ENCODE data around the gene TMEM117.

TMEM117 gene

DNA sequence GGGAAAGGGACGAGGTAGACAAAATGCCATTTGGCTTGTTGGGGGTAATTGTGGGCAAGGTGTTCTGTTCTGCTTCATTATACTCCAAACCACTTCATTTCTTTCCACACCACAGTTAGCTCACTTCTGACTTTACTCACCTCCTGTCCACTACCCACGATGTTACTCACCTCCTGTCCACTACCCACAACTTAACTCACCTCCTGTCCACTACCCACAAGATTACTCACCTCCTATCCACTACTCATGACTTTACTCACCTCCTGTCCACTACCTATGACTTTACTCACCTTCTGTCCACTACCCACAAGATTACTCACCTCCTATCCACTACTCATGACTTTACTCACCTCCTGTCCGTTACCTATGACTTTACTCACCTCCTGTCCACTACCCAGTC is 19.7 kb upstream of the TMEM117 start:
- no peak overlapping the region for H3K18ac ChIP-seq (ENCODE audit: low read length)
- no peak for DNase-seq
- no peak overlapping the region for H2AFZ ChIP-seq (ENCODE audit: insufficient read depth, low read length, poor library complexity)

GRCh38 chr12:43824207-43824775 is 11.6 kb upstream of the TMEM117 start:
- no peak for DNase-seq
- Histone ChIP-seq H2AK5ac (ENCODE audit: low read length) (no peak overlapping the region), H3K4me1 (ENCODE audit: control insufficient read depth in 1 of 2, insufficient read depth in 2 of 2, low read length in 2 of 2) (peaks cover 0 to 3% of the 10 kb centered on the region in 2 experiments), H2AFZ (ENCODE audit: insufficient read depth, low read length, poor library complexity) (no peak overlapping the region), H2BK120ac (ENCODE audit: insufficient read depth, low read length, poor library complexity) (no peak overlapping the region), H3K14ac (ENCODE audit: low read length) (no peak overlapping the region), H3K4me3 (ENCODE audit: low read depth, low read length) (no peak overlapping the region), H4K12ac (ENCODE audit: low read depth, low read length) (no peak overlapping the region), H4K91ac (ENCODE audit: low read depth, low read length) (no peak overlapping the region), H2BK12ac (ENCODE audit: low read length) (no peak overlapping the region), H3K9ac (ENCODE audit: low read length) (no peak overlapping the region), H2BK5ac (ENCODE audit: low read depth, low read length, poor library complexity) (no peak overlapping the region), H3K36me3 (ENCODE audit: control insufficient read depth in 1 of 2, insufficient read depth in 2 of 2, low read length in 2 of 2) (no peaks in the 10 kb centered on the region), H3K9me3 (ENCODE audit: insufficient read depth, low read depth, low read length) (no peaks in the 10 kb centered on the region), H4K8ac (ENCODE audit: low read depth, low read length) (no peak overlapping the region), H3K4ac (ENCODE audit: low read depth, low read length) (no peak overlapping the region), H3K18ac (ENCODE audit: low read length) (no peak overlapping the region), H3K4me2 (ENCODE audit: low read length) (no peak overlapping the region), H3K79me2 (ENCODE audit: control insufficient read depth, insufficient read depth, low read length, poor library complexity) (no peaks in the 10 kb centered on the region), H3K27me3 (ENCODE audit: insufficient read depth, low read length) (no peaks in the 10 kb centered on the region), H3K79me1 (ENCODE audit: low read length) (peaks cover 5% of the 10 kb centered on the region), H3K27ac (ENCODE audit: low read depth, low read length) (no peak overlapping the region), H3K23ac (ENCODE audit: low read length) (no peak overlapping the region)
- no CpG with 5 or more reads among the region's 8 CpGs for WGBS (ENCODE audit: extremely low coverage, insufficient coverage, insufficient read length)

More for the DNA sequence above, 19.7 kb upstream of the TMEM117 start:
- Histone ChIP-seq H4K12ac (ENCODE audit: low read depth, low read length) (no peak overlapping the region), H2BK120ac (ENCODE audit: insufficient read depth, low read length, poor library complexity) (no peak overlapping the region), H3K4ac (ENCODE audit: low read depth, low read length) (no peak overlapping the region), H3K27ac (ENCODE audit: low read depth, low read length) (no peak overlapping the region), H2BK5ac (ENCODE audit: low read depth, low read length, poor library complexity) (no peak overlapping the region), H3K9me3 (ENCODE audit: insufficient read depth, low read depth, low read length) (no peaks in the 10 kb centered on the region), H2AK5ac (ENCODE audit: low read length) (no peak overlapping the region), H3K9ac (ENCODE audit: low read length) (no peak overlapping the region), H3K4me3 (ENCODE audit: low read depth, low read length) (no peak overlapping the region), H3K4me2 (ENCODE audit: low read length) (no peak overlapping the region), H4K8ac (ENCODE audit: low read depth, low read length) (no peak overlapping the region), H3K79me2 (ENCODE audit: control insufficient read depth, insufficient read depth, low read length, poor library complexity) (no peaks in the 10 kb centered on the region), H4K91ac (ENCODE audit: low read depth, low read length) (no peak overlapping the region), H3K4me1 (ENCODE audit: control insufficient read depth in 1 of 2, insufficient read depth in 2 of 2, low read length in 2 of 2) (no peaks in the 10 kb centered on the region), H3K79me1 (ENCODE audit: low read length) (no peaks in the 10 kb centered on the region), H3K36me3 (ENCODE audit: control insufficient read depth in 1 of 2, insufficient read depth in 2 of 2, low read length in 2 of 2) (no peaks in the 10 kb centered on the region), H3K27me3 (ENCODE audit: insufficient read depth, low read length) (no peaks in the 10 kb centered on the region), H3K14ac (ENCODE audit: low read length) (no peak overlapping the region), H2BK12ac (ENCODE audit: low read length) (no peak overlapping the region), H3K23ac (ENCODE audit: low read length) (no peak overlapping the region)
- no CpG with 5 or more reads among the region's 3 CpGs for WGBS (ENCODE audit: extremely low coverage, insufficient coverage, insufficient read length)

GRCh38 chr12:43826681-43827080 is 9.2 kb upstream of the TMEM117 start:
- Histone ChIP-seq H3K79me1 (ENCODE audit: low read length) (peaks cover 7% of the 10 kb centered on the region), H4K8ac (ENCODE audit: low read depth, low read length) (no peak overlapping the region), H3K4ac (ENCODE audit: low read depth, low read length) (no peak overlapping the region), H3K27me3 (ENCODE audit: insufficient read depth, low read length) (no peaks in the 10 kb centered on the region), H3K79me2 (ENCODE audit: control insufficient read depth, insufficient read depth, low read length, poor library complexity) (no peaks in the 10 kb centered on the region), H2AK5ac (ENCODE audit: low read length) (no peak overlapping the region), H2AFZ (ENCODE audit: insufficient read depth, low read length, poor library complexity) (no peak overlapping the region), H3K4me1 (ENCODE audit: control insufficient read depth in 1 of 2, insufficient read depth in 2 of 2, low read length in 2 of 2) (peaks cover 7 to 8% of the 10 kb centered on the region in 2 experiments), H4K91ac (ENCODE audit: low read depth, low read length) (no peak overlapping the region), H3K9me3 (ENCODE audit: insufficient read depth, low read depth, low read length) (peaks cover 1% of the 10 kb centered on the region), H4K12ac (ENCODE audit: low read depth, low read length) (no peak overlapping the region), H3K18ac (ENCODE audit: low read length) (no peak overlapping the region), H2BK5ac (ENCODE audit: low read depth, low read length, poor library complexity) (no peak overlapping the region), H3K4me2 (ENCODE audit: low read length) (no peak overlapping the region), H3K23ac (ENCODE audit: low read length) (no peak overlapping the region), H2BK12ac (ENCODE audit: low read length) (no peak overlapping the region), H2BK120ac (ENCODE audit: insufficient read depth, low read length, poor library complexity) (no peak overlapping the region), H3K14ac (ENCODE audit: low read length) (no peak overlapping the region), H3K27ac (ENCODE audit: low read depth, low read length) (no peak overlapping the region), H3K9ac (ENCODE audit: low read length) (no peak overlapping the region), H3K36me3 (ENCODE audit: control insufficient read depth in 1 of 2, insufficient read depth in 2 of 2, low read length in 2 of 2) (no peaks in the 10 kb centered on the region), H3K4me3 (ENCODE audit: low read depth, low read length) (no peak overlapping the region)
- no CpG with 5 or more reads among the region's 3 CpGs for WGBS (ENCODE audit: extremely low coverage, insufficient coverage, insufficient read length)
- DNase-seq: peak; percentile 42 to 78

DNA sequence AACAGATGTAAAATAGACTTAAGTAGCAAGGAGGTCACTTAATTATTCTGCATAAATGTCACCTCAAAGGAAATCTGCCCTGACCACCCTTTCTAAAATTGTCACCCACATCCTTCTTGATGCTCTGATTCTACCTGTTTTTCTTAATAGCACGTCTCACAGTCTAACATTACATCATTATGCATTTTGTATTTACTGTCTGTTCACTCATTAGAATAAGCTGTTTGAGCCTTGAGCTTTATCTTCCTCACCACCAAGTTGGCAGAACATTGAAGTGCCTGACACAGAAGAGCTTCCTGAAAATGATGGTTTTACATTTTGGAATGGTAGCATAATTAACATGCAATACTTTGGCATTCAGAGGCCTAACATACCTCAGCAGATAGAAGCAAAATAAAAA is 8.8 kb upstream of the TMEM117 start:
- Histone ChIP-seq H3K27ac (ENCODE audit: low read depth, low read length) (no peak overlapping the region), H3K23ac (ENCODE audit: low read length) (no peak overlapping the region), H3K18ac (ENCODE audit: low read length) (no peak overlapping the region), H2AK5ac (ENCODE audit: low read length) (no peak overlapping the region), H4K91ac (ENCODE audit: low read depth, low read length) (no peak overlapping the region), H3K9ac (ENCODE audit: low read length) (no peak overlapping the region), H3K14ac (ENCODE audit: low read length) (no peak overlapping the region), H2BK12ac (ENCODE audit: low read length) (no peak overlapping the region), H3K9me3 (ENCODE audit: insufficient read depth, low read depth, low read length) (peaks cover 1% of the 10 kb centered on the region), H3K4ac (ENCODE audit: low read depth, low read length) (no peak overlapping the region), H4K8ac (ENCODE audit: low read depth, low read length) (no peak overlapping the region), H3K4me2 (ENCODE audit: low read length) (no peak overlapping the region), H3K27me3 (ENCODE audit: insufficient read depth, low read length) (no peaks in the 10 kb centered on the region), H3K4me3 (ENCODE audit: low read depth, low read length) (no peak overlapping the region), H3K36me3 (ENCODE audit: control insufficient read depth in 1 of 2, insufficient read depth in 2 of 2, low read length in 2 of 2) (no peaks in the 10 kb centered on the region), H2BK5ac (ENCODE audit: low read depth, low read length, poor library complexity) (no peak overlapping the region), H3K79me1 (ENCODE audit: low read length) (peaks cover 7% of the 10 kb centered on the region), H2BK120ac (ENCODE audit: insufficient read depth, low read length, poor library complexity) (no peak overlapping the region), H4K12ac (ENCODE audit: low read depth, low read length) (no peak overlapping the region), H3K79me2 (ENCODE audit: control insufficient read depth, insufficient read depth, low read length, poor library complexity) (no peaks in the 10 kb centered on the region), H2AFZ (ENCODE audit: insufficient read depth, low read length, poor library complexity) (no peak overlapping the region), H3K4me1 (ENCODE audit: control insufficient read depth in 1 of 2, insufficient read depth in 2 of 2, low read length in 2 of 2) (peaks cover 7 to 8% of the 10 kb centered on the region in 2 experiments)
- no CpG with 5 or more reads among the region's 1 CpG for WGBS (ENCODE audit: extremely low coverage, insufficient coverage, insufficient read length)
- peak in 1 of 2 donors; percentile 40 for DNase-seq

All from trophoblast cell (in vitro differentiated cells and primary cell).